Measurements from ENCODE around the gene CGB2. TPM values are rescaled to one million over a fixed set of nuclear protein-coding genes. Genes with fewer than 3 reads are reported as not detected.

Gene CGB2
- total RNA-seq, 2 experiments from 2014 or later, result not detected

DNA sequence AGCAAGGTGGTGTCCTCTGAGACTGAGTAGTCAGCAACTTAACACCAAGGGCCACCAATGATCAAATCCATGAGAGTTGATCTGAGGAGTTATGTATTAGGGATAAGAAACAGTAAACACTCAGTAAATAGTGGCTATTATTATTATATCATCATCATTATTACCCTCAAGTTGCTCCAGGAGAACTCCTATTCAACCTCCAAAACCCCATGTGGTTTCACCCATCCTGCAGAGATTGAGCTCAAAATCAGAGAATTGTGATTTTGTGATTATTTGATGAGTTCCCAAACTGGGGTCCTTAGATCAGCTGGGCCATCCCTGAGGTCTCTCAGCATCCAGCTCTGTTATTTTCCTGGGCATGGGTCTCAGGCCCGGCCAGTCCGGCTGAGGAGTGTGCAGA lies 29.3 kb downstream of the CGB2 start:
- Histone ChIP-seq H3K79me2 (ENCODE audit: insufficient read depth, low read depth, low read length) (no peaks in the 10 kb centered on the region), H3K4me3 (ENCODE audit: low read depth, low read length, poor library complexity, severe bottlenecking) (no peak overlapping the region), H3K36me3 (ENCODE audit: insufficient read depth, low read length) (no peaks in the 10 kb centered on the region), H3K9me2 (ENCODE audit: insufficient read depth, low read length) (no peaks in the 10 kb centered on the region), H3K27ac (ENCODE audit: low read depth, low read length, poor library complexity, severe bottlenecking) (no peak overlapping the region), H3K4me2 (ENCODE audit: low read length) (no peak overlapping the region), H3K4me1 (ENCODE audit: insufficient read depth, low read length, poor library complexity, severe bottlenecking) (no peaks in the 10 kb centered on the region), H3K9me3 (ENCODE audit: low read length) (no peaks in the 10 kb centered on the region), H4K20me1 (ENCODE audit: insufficient read depth, low read length) (no peaks in the 10 kb centered on the region), H2AFZ (ENCODE audit: low read length) (no peak overlapping the region)
- POLR2A ChIA-PET, result interaction anchor here (0.6 kb wide), 1 partner anchor 50 kb away, joined by 3 read pairs; no protein-coding TSS in a partner anchor
- no peak for DNase-seq (ENCODE audit: low spot score)
- TF ChIP-seq EZH2phosphoT487 (IDR thresholded peaks at IDR 0.05; ENCODE audit: borderline replicate concordance, low read depth, low read length), result no peak
- TF ChIP-seq, protein P1, sequence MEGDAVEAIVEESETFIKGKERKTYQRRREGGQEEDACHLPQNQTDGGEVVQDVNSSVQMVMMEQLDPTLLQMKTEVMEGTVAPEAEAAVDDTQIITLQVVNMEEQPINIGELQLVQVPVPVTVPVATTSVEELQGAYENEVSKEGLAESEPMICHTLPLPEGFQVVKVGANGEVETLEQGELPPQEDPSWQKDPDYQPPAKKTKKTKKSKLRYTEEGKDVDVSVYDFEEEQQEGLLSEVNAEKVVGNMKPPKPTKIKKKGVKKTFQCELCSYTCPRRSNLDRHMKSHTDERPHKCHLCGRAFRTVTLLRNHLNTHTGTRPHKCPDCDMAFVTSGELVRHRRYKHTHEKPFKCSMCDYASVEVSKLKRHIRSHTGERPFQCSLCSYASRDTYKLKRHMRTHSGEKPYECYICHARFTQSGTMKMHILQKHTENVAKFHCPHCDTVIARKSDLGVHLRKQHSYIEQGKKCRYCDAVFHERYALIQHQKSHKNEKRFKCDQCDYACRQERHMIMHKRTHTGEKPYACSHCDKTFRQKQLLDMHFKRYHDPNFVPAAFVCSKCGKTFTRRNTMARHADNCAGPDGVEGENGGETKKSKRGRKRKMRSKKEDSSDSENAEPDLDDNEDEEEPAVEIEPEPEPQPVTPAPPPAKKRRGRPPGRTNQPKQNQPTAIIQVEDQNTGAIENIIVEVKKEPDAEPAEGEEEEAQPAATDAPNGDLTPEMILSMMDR (conservative IDR thresholded peaks at IDR 0.05; ENCODE audit: low read length), result no peak
- intact Hi-C loops (cut with micrococcal nuclease; ENCODE audit: unreplicated experiment), result no loop called here
- CTCF ChIA-PET (ENCODE audit: unreplicated experiment), result interaction anchor here (0.7 kb wide), 1 partner anchor 262 kb away, joined by 3 read pairs; no protein-coding TSS in a partner anchor
- no TSS peak for BruUV-seq (replicated peaks)

DNA sequence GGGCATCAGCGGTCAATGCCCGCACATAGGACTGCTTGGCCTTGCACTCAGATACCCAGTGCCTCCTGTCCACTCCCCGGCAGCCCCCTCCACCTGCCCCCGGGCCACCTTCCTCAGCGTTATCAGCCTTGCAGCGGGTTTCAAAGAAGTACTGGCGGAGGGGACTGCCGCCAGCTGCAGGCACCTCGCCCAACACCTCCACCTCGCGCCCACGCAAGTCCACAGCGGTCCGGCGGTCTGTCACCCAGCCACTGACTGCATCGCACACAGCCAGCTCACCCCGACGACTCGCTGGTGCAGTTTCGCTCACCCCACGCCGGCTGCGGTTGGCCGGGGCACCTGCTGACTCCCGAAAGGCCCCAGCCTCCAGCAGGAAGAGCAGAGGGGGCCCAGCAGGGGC lies 29.8 kb downstream of the CGB2 start:
- Histone ChIP-seq H3K79me2 (ENCODE audit: insufficient read depth, low read depth, low read length) (no peaks in the 10 kb centered on the region), H3K4me2 (ENCODE audit: low read length) (no peak overlapping the region), H3K36me3 (ENCODE audit: insufficient read depth, low read length) (no peaks in the 10 kb centered on the region), H3K27ac (ENCODE audit: low read depth, low read length, poor library complexity, severe bottlenecking) (no peak overlapping the region), H3K9me2 (ENCODE audit: insufficient read depth, low read length) (no peaks in the 10 kb centered on the region), H2AFZ (ENCODE audit: low read length) (no peak overlapping the region), H3K4me1 (ENCODE audit: insufficient read depth, low read length, poor library complexity, severe bottlenecking) (no peaks in the 10 kb centered on the region), H3K4me3 (ENCODE audit: low read depth, low read length, poor library complexity, severe bottlenecking) (no peak overlapping the region), H3K9me3 (ENCODE audit: low read length) (no peaks in the 10 kb centered on the region), H4K20me1 (ENCODE audit: insufficient read depth, low read length) (no peaks in the 10 kb centered on the region)
- DNase-seq (ENCODE audit: low spot score), result no peak
- ChIA-PET CTCF (ENCODE audit: unreplicated experiment) (no interaction called here), POLR2A (no interaction called here)
- TF ChIP-seq, protein P1 (conservative IDR thresholded peaks at IDR 0.05; ENCODE audit: low read length), result no peak
- TF ChIP-seq EZH2phosphoT487 (IDR thresholded peaks at IDR 0.05; ENCODE audit: borderline replicate concordance, low read depth, low read length), result no peak
- intact Hi-C loops (cut with micrococcal nuclease; ENCODE audit: unreplicated experiment), result no loop called here
- BruUV-seq (replicated peaks), result no TSS peak

DNA sequence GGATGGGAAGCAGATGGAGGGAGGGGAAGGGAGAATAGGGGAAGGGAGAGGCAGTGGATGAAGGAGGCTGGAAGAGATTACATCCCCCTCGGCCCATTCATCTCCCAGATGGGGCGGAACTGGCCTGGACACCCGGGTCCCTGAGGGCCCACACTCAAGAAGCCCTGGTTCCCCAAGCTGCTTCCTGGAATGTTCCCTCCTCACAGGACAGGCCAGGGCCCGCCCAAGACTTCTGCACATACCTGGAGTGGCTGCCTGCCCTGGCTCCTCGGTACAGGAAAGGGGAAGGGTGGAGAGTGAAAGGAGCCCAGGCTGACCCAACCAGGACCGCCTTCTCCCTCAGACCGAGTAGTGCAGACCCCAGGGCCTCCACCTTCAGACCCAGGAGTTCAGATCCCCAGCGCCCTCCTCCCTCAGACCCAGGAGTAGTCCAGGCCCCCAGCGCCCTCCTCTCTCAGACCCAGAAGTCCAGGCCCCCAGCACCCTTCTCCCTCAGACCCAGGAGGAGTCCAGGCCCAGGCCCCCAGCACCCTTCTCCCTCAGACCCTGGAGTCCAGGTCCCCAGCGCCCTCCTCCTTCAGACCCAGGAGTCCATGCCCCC lies 32.4 kb downstream of the CGB2 start:
- POLR2A ChIA-PET, result no interaction called here
- Histone ChIP-seq H3K27ac (ENCODE audit: low read depth, low read length, poor library complexity, severe bottlenecking) (no peak overlapping the region), H4K20me1 (ENCODE audit: insufficient read depth, low read length) (no peaks in the 10 kb centered on the region; the same call in 1 of the 2 replicates), H3K4me1 (ENCODE audit: insufficient read depth, low read length, poor library complexity, severe bottlenecking) (no peaks in the 10 kb centered on the region), H3K9me3 (ENCODE audit: low read length) (no peaks in the 10 kb centered on the region), H3K4me3 (ENCODE audit: low read depth, low read length, poor library complexity, severe bottlenecking) (no peak overlapping the region), H3K9me2 (ENCODE audit: insufficient read depth, low read length) (no peaks in the 10 kb centered on the region), H2AFZ (ENCODE audit: low read length) (no peak overlapping the region), H3K36me3 (ENCODE audit: insufficient read depth, low read length) (no peaks in the 10 kb centered on the region), H3K79me2 (ENCODE audit: insufficient read depth, low read depth, low read length) (no peaks in the 10 kb centered on the region), H3K4me2 (ENCODE audit: low read length) (no peak overlapping the region)
- no peak for DNase-seq (ENCODE audit: low spot score)
- TF ChIP-seq, protein P1 (conservative IDR thresholded peaks at IDR 0.05; ENCODE audit: low read length), result no peak
- intact Hi-C loops (cut with micrococcal nuclease; ENCODE audit: unreplicated experiment), result no loop called here
- no TSS peak for BruUV-seq (replicated peaks)
- CTCF ChIA-PET (ENCODE audit: unreplicated experiment), result no interaction called here

All from OCI-LY7 (cell line).